Mammary microvascular endothelial cell (primary cell): ENCODE results near the gene CHMP1B. TPM values are rescaled to one million over a fixed set of nuclear protein-coding genes. Genes with fewer than 3 reads are reported as not detected.

ENCODE experiments used
- total RNA-seq: library from RNA; depleted of rRNA; stranded (reverse); fragments of >200 nt; gene quantifications from 2 replicates; pipeline ENCODE4 v1.2.3, GENCODE V29; 2015

Gene CHMP1B
- 39.3 and 42.0 TPM in 2 replicates for total RNA-seq

GRCh38 chr18:11851146-11851805, at the start of gene CHMP1B:
Gene CHMP1B, plus strand, starts transcription at chr18:11851413. Its CDS starts 99 bp downstream, at chr18:11851512.

Other genes starting within 250 kb of the CHMP1B start
- not detected in 2 replicates for gene SLC35G4, start 241.8 kb upstream of the CHMP1B start, total RNA-seq
- gene GNAL, start 162.1 kb upstream of the CHMP1B start, total RNA-seq: 0.05 TPM in 1 of 2 replicates, not detected in the other
- 12.1 and 14.1 TPM in 2 replicates for gene MPPE1, start 56.9 kb downstream of the CHMP1B start, total RNA-seq
- 5.9 and 8.7 TPM in 2 replicates for gene IMPA2, start 130.1 kb downstream of the CHMP1B start, total RNA-seq
- gene ANKRD62, start 242.4 kb downstream of the CHMP1B start, total RNA-seq: not detected in 2 replicates